ENCODE measurements around the gene PPTC7. TPM values are rescaled to one million over a fixed set of nuclear protein-coding genes. Genes with fewer than 3 reads are reported as not detected.
A peak's percentile ranks its signal among the peaks of the same experiment; 100 is the strongest.

The PPTC7 gene
- total and polyA plus RNA-seq, 2 of the 13 experiments (the other 11 are each of a cell fraction or from before 2014, with no cell fraction given) = 4.8 to 12.3 TPM

DNA sequence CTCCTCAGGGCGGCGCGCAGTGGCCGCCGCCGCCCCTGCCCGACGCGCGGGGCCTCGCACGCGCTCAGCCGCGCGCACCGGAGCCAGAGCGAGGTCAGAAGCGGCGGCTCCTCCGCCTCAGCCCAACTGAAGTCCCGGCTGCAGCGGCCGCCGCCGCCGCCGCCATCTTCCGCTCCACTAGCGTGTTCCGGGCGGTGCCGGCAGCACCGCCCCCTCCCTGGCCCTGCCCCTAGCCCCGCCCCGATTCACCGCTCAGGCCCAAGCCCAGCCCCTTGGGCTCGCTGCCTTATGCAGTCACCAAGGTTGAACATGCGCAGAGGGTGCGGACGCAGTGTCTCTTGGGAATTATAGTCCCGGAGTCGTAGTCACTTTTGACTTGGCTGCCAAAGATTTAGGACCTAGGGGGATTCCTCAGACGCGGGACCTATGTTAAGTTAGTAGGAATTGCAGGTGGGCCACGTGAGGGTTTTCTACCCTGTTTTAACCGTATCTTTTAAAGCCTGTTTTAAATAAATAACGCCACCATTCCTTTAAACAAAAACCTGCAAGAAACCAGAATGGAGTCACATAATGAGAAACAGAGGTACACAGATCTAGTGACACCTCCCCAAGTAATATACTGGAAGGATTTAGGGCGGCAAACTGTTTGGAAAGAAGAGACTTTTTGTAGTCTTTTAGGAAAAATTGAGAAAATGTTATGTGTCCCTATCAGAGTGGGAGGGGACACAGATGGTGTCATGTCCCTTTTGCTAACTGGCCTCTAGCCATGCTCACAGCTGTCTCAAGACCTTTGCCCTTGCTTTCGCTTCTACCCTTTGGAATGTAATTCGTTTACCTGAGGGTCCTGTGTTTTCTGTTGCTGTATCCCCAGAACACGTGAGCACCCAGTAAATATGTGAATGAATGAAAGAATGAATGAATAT is at the start of gene PPTC7 (continued):
- TF ChIP-seq, protein P1, sequence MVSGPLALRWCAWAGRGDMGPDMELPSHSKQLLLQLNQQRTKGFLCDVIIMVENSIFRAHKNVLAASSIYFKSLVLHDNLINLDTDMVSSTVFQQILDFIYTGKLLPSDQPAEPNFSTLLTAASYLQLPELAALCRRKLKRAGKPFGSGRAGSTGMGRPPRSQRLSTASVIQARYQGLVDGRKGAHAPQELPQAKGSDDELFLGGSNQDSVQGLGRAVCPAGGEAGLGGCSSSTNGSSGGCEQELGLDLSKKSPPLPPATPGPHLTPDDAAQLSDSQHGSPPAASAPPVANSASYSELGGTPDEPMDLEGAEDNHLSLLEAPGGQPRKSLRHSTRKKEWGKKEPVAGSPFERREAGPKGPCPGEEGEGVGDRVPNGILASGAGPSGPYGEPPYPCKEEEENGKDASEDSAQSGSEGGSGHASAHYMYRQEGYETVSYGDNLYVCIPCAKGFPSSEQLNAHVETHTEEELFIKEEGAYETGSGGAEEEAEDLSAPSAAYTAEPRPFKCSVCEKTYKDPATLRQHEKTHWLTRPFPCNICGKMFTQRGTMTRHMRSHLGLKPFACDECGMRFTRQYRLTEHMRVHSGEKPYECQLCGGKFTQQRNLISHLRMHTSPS (CRISPR knock-in tag; IDR thresholded peaks at IDR 0.05; ENCODE audit: low read depth) = no peak
- TF ChIP-seq, protein P2, sequence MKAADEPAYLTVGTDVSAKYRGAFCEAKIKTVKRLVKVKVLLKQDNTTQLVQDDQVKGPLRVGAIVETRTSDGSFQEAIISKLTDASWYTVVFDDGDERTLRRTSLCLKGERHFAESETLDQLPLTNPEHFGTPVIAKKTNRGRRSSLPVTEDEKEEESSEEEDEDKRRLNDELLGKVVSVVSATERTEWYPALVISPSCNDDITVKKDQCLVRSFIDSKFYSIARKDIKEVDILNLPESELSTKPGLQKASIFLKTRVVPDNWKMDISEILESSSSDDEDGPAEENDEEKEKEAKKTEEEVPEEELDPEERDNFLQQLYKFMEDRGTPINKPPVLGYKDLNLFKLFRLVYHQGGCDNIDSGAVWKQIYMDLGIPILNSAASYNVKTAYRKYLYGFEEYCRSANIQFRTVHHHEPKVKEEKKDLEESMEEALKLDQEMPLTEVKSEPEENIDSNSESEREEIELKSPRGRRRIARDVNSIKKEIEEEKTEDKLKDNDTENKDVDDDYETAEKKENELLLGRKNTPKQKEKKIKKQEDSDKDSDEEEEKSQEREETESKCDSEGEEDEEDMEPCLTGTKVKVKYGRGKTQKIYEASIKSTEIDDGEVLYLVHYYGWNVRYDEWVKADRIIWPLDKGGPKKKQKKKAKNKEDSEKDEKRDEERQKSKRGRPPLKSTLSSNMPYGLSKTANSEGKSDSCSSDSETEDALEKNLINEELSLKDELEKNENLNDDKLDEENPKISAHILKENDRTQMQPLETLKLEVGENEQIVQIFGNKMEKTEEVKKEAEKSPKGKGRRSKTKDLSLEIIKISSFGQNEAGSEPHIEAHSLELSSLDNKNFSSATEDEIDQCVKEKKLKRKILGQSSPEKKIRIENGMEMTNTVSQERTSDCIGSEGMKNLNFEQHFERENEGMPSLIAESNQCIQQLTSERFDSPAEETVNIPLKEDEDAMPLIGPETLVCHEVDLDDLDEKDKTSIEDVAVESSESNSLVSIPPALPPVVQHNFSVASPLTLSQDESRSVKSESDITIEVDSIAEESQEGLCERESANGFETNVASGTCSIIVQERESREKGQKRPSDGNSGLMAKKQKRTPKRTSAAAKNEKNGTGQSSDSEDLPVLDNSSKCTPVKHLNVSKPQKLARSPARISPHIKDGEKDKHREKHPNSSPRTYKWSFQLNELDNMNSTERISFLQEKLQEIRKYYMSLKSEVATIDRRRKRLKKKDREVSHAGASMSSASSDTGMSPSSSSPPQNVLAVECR (CRISPR knock-in tag; IDR thresholded peaks at IDR 0.05; ENCODE audit: borderline replicate concordance) = peak; percentile 60; the same call in 1 of the 2 replicates
- TF ChIP-seq MEIS2 (CRISPR knock-in tag; IDR thresholded peaks at IDR 0.05) (no peak), ZNF746 (CRISPR knock-in tag; IDR thresholded peaks at IDR 0.05) (no peak), GTF3A (CRISPR knock-in tag; conservative IDR thresholded peaks at IDR 0.05) (no peak), SOX5 (CRISPR knock-in tag; IDR thresholded peaks at IDR 0.05; ENCODE audit: borderline replicate concordance) (no peak), CBX5 (CRISPR knock-in tag; IDR thresholded peaks at IDR 0.05; ENCODE audit: borderline replicate concordance) (no peak), ZNF782 (CRISPR knock-in tag; IDR thresholded peaks at IDR 0.05; ENCODE audit: borderline replicate concordance) (no peak), CHD2 (IDR thresholded peaks at IDR 0.05; ENCODE audit: low read depth, low read length) (no peak), KLF11 (CRISPR knock-in tag; IDR thresholded peaks at IDR 0.05) (no peak), ZNF253 (CRISPR knock-in tag; IDR thresholded peaks at IDR 0.05; ENCODE audit: borderline replicate concordance) (no peak)
- TF ChIP-seq, protein P3, sequence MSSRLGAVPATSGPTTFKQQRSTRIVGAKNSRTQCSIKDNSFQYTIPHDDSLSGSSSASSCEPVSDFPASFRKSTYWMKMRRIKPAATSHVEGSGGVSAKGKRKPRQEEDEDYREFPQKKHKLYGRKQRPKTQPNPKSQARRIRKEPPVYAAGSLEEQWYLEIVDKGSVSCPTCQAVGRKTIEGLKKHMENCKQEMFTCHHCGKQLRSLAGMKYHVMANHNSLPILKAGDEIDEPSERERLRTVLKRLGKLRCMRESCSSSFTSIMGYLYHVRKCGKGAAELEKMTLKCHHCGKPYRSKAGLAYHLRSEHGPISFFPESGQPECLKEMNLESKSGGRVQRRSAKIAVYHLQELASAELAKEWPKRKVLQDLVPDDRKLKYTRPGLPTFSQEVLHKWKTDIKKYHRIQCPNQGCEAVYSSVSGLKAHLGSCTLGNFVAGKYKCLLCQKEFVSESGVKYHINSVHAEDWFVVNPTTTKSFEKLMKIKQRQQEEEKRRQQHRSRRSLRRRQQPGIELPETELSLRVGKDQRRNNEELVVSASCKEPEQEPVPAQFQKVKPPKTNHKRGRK (CRISPR knock-in tag; IDR thresholded peaks at IDR 0.05) = no peak
- TF ChIP-seq, protein P4, sequence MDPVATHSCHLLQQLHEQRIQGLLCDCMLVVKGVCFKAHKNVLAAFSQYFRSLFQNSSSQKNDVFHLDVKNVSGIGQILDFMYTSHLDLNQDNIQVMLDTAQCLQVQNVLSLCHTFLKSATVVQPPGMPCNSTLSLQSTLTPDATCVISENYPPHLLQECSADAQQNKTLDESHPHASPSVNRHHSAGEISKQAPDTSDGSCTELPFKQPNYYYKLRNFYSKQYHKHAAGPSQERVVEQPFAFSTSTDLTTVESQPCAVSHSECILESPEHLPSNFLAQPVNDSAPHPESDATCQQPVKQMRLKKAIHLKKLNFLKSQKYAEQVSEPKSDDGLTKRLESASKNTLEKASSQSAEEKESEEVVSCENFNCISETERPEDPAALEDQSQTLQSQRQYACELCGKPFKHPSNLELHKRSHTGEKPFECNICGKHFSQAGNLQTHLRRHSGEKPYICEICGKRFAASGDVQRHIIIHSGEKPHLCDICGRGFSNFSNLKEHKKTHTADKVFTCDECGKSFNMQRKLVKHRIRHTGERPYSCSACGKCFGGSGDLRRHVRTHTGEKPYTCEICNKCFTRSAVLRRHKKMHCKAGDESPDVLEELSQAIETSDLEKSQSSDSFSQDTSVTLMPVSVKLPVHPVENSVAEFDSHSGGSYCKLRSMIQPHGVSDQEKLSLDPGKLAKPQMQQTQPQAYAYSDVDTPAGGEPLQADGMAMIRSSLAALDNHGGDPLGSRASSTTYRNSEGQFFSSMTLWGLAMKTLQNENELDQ (CRISPR knock-in tag; IDR thresholded peaks at IDR 0.05; ENCODE audit: borderline replicate concordance) = no peak
- TF ChIP-seq, protein P5, sequence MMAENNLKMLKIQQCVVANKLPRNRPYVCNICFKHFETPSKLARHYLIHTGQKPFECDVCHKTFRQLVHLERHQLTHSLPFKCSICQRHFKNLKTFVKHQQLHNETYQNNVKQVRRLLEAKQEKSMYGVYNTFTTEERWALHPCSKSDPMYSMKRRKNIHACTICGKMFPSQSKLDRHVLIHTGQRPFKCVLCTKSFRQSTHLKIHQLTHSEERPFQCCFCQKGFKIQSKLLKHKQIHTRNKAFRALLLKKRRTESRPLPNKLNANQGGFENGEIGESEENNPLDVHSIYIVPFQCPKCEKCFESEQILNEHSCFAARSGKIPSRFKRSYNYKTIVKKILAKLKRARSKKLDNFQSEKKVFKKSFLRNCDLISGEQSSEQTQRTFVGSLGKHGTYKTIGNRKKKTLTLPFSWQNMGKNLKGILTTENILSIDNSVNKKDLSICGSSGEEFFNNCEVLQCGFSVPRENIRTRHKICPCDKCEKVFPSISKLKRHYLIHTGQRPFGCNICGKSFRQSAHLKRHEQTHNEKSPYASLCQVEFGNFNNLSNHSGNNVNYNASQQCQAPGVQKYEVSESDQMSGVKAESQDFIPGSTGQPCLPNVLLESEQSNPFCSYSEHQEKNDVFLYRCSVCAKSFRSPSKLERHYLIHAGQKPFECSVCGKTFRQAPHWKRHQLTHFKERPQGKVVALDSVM (CRISPR knock-in tag; IDR thresholded peaks at IDR 0.05) = 0 out of 2 replicates have a peak, but pooled peaks have one; percentile 1
